CD4-positive, CD25-positive, alpha-beta regulatory T cell (primary cell): ENCODE data around the gene RPL26. TPM values are rescaled to one million over a fixed set of nuclear protein-coding genes. Genes with fewer than 3 reads are reported as not detected.
"Not testable (repeated sequence)": the region's sequence is repeated elsewhere in the genome, so short reads cannot be mapped to it uniquely, and the experiment has no call there.

Experiments used
- ATAC-seq, 2 donors: fragments of 150-1000 bp; cut with Tn5 transposase; one replicate each; pipeline ENCODE4 v1.10.0; 2021; ENCODE audit warnings: low read depth in 2 of 2, moderate number of reproducible peaks in 2 of 2, moderate library complexity in 1 of 2
- DNase-seq, 3 donors: peaks; one replicate each; pipeline versions ENCODE4 v3.0.0 to v3.0.0-alpha.2; 2012 to 2022; ENCODE audit warnings: mixed read lengths in 1 of 3
- H3K27ac ChIP-seq: one replicate; pipeline ENCODE4 v1.7.0; 2013; ENCODE audit warnings: mild to moderate bottlenecking, low read length; ENCODE audit not compliant: insufficient read depth, poor library complexity, severe bottlenecking
- H3K27me3 ChIP-seq: one replicate; pipeline ENCODE4 v1.7.0; 2013; ENCODE audit warnings: low read length; ENCODE audit not compliant: control insufficient read depth, insufficient read depth
- H3K36me3 ChIP-seq: one replicate; pipeline ENCODE4 v1.7.0; 2013; ENCODE audit warnings: mild to moderate bottlenecking, low read length, moderate library complexity; ENCODE audit not compliant: control insufficient read depth, insufficient read depth
- H3K4me1 ChIP-seq: 2 replicates; pipeline ENCODE4 v1.7.0; 2013; ENCODE audit warnings: mild to moderate bottlenecking, low read length; ENCODE audit not compliant: insufficient read depth, control insufficient read depth, poor library complexity, severe bottlenecking
- H3K4me3 ChIP-seq: one replicate; pipeline ENCODE4 v1.7.0; 2013; ENCODE audit warnings: low read depth, mild to moderate bottlenecking, low read length, moderate library complexity
- H3K9me3 ChIP-seq, 2 experiments: 1 replicate in 1 of 2; 2 replicates in 1 of 2; pipeline ENCODE4 v1.7.0; 2013; ENCODE audit warnings: low read length in 2 of 2, mild to moderate bottlenecking in 1 of 2, moderate library complexity in 1 of 2; ENCODE audit not compliant: control insufficient read depth in 2 of 2
- H3K27ac Mint-ChIP-seq, 3 donors: one replicate each; pipeline ENCODE4 v1.8.0; 2020 to 2022; ENCODE audit warnings: mild to moderate bottlenecking in 3 of 3, mixed read lengths in 3 of 3, moderate library complexity in 2 of 3
- H3K27me3 Mint-ChIP-seq: one replicate; pipeline ENCODE4 v1.8.0; 2022; ENCODE audit warnings: mild to moderate bottlenecking, mixed read lengths
- H3K36me3 Mint-ChIP-seq: one replicate; pipeline ENCODE4 v1.8.0; 2020; ENCODE audit warnings: mixed read lengths
- H3K4me1 Mint-ChIP-seq, 4 donors: one replicate each; pipeline ENCODE4 v1.8.0; 2020 to 2022; ENCODE audit warnings: mixed read lengths in 4 of 4, mild to moderate bottlenecking in 1 of 4
- H3K4me3 Mint-ChIP-seq, 4 donors: one replicate each; pipeline ENCODE4 v1.8.0; 2020 to 2022; ENCODE audit warnings: mild to moderate bottlenecking in 4 of 4, mixed read lengths in 4 of 4, moderate library complexity in 3 of 4
- H3K9me3 Mint-ChIP-seq, 7 donors: one replicate each; pipeline ENCODE4 v1.8.0; 2020 to 2022; ENCODE audit warnings: mixed read lengths in 7 of 7, mild to moderate bottlenecking in 3 of 7, moderate library complexity in 2 of 7
- polyA plus RNA-seq, 4 donors: library from polyadenylated mRNA; unstranded; fragments of 300-500 nt; fragmentation: Illumina TruSeq; gene quantifications; one replicate each; pipeline ENCODE4 v1.2.3, GENCODE V29; 2021
- total RNA-seq: library from RNA; stranded (reverse); gene quantifications from one replicate; pipeline ENCODE4 v1.2.3, GENCODE V29; 2022

Gene RPL26
- total and polyA plus RNA-seq, 5 donors from 2014 or later = 1,483 to 2,192 (median 1,806) TPM

GRCh38 chr17:8373856-8374255 is 9.1 kb downstream of the RPL26 start:
- peaks cover 22% of the 10 kb centered on the region for H3K4me1 ChIP-seq
- ATAC-seq = not testable (repeated sequence)
- peaks cover 29% of the 10 kb centered on the region for H3K36me3 Mint-ChIP-seq

GRCh38 chr17:8372422-8372821 is 10.6 kb downstream of the RPL26 start:
- ATAC-seq (no peak), DNase-seq (no peak)
- no peak overlapping the region for H3K4me3 Mint-ChIP-seq
- peaks cover 0 to 2% (median 0%) of the 10 kb centered on the region in 7 donors for H3K9me3 Mint-ChIP-seq
- H3K36me3 ChIP-seq = peaks cover 24% of the 10 kb centered on the region
- H3K4me1 Mint-ChIP-seq = peaks cover 7 to 40% (median 11%) of the 10 kb centered on the region in 4 donors
- peaks cover 24% of the 10 kb centered on the region for H3K36me3 Mint-ChIP-seq
- no peak overlapping the region for H3K27ac Mint-ChIP-seq
- H3K27me3 Mint-ChIP-seq = no peaks in the 10 kb centered on the region
- no peaks in the 10 kb centered on the region for H3K9me3 ChIP-seq
- no peaks in the 10 kb centered on the region for H3K27me3 ChIP-seq
- H3K27ac ChIP-seq = no peak overlapping the region
- H3K4me1 ChIP-seq = peaks cover 21% of the 10 kb centered on the region
- H3K4me3 ChIP-seq = no peak overlapping the region

More at GRCh38 chr17:8373856-8374255, 9.1 kb downstream of the RPL26 start:
- not testable (repeated sequence) for H3K27ac ChIP-seq, DNase-seq, H3K4me3 Mint-ChIP-seq, H3K9me3 ChIP-seq, H3K9me3 Mint-ChIP-seq, H3K27me3 Mint-ChIP-seq, H3K4me3 ChIP-seq, H3K27ac Mint-ChIP-seq, H3K27me3 ChIP-seq
- peaks cover 12 to 48% (median 20%) of the 10 kb centered on the region in 4 donors for H3K4me1 Mint-ChIP-seq
- peaks cover 37% of the 10 kb centered on the region for H3K36me3 ChIP-seq

GRCh38 chr17:8371786-8372185 is 11.2 kb downstream of the RPL26 start:
- DNase-seq (no peak), ATAC-seq (no peak)
- Histone ChIP-seq H3K36me3 (peaks cover 19% of the 10 kb centered on the region), H3K4me3 (no peak overlapping the region), H3K4me1 (peaks cover 17% of the 10 kb centered on the region), H3K27ac (no peak overlapping the region), H3K27me3 (no peaks in the 10 kb centered on the region), H3K9me3 (no peaks in the 10 kb centered on the region)
- Mint-ChIP-seq H3K4me1 (peaks cover 5 to 34% (median 10%) of the 10 kb centered on the region in 4 donors), H3K9me3 (peaks cover 0 to 2% (median 0%) of the 10 kb centered on the region in 7 donors), H3K27me3 (no peaks in the 10 kb centered on the region), H3K36me3 (peaks cover 21% of the 10 kb centered on the region), H3K27ac (peak overlapping the region in 1 of 3 donors; percentile 42), H3K4me3 (peak overlapping the region in 1 of 4 donors; percentile 58)

- no peak overlapping the region for H3K4me3 Mint-ChIP-seq
- Histone ChIP-seq H3K9me3 (no peaks in the 10 kb centered on the region), H3K27ac (no peak overlapping the region), H3K27me3 (no peaks in the 10 kb centered on the region), H3K4me3 (no peak overlapping the region), H3K36me3 (peaks cover 19% of the 10 kb centered on the region), H3K4me1 (no peaks in the 10 kb centered on the region)
- H3K36me3 Mint-ChIP-seq = peaks cover 21% of the 10 kb centered on the region
- peaks cover 4 to 18% (median 7%) of the 10 kb centered on the region in 4 donors for H3K4me1 Mint-ChIP-seq
- ATAC-seq = no peak
- no peak for DNase-seq
- H3K27ac Mint-ChIP-seq = peak overlapping the region in 1 of 3 donors; percentile 13
- no peaks in the 10 kb centered on the region for H3K27me3 Mint-ChIP-seq
- peaks cover 0 to 2% (median 0%) of the 10 kb centered on the region in 7 donors for H3K9me3 Mint-ChIP-seq
Observed at GRCh38 chr17:8369944-8370343, 13.0 kb downstream of the RPL26 start.

GRCh38 chr17:8368193-8368592 is 14.8 kb downstream of the RPL26 start:
- H3K36me3 Mint-ChIP-seq = peaks cover 21% of the 10 kb centered on the region
- Histone ChIP-seq H3K27ac (no peak overlapping the region), H3K4me1 (no peaks in the 10 kb centered on the region), H3K36me3 (peaks cover 19% of the 10 kb centered on the region), H3K27me3 (no peaks in the 10 kb centered on the region), H3K9me3 (no peaks in the 10 kb centered on the region), H3K4me3 (no peak overlapping the region)
- peaks cover 4 to 14% (median 6%) of the 10 kb centered on the region in 4 donors for H3K4me1 Mint-ChIP-seq
- ATAC-seq (no peak), DNase-seq (no peak)
- H3K27me3 Mint-ChIP-seq = no peaks in the 10 kb centered on the region
- no peak overlapping the region for H3K4me3 Mint-ChIP-seq
- H3K9me3 Mint-ChIP-seq = peaks cover 0 to 2% (median 0%) of the 10 kb centered on the region in 7 donors
- H3K27ac Mint-ChIP-seq = no peak overlapping the region

- no peaks in the 10 kb centered on the region for H3K4me1 ChIP-seq
- H3K36me3 ChIP-seq = peaks cover 15% of the 10 kb centered on the region
- peaks cover 17% of the 10 kb centered on the region for H3K36me3 Mint-ChIP-seq
- ATAC-seq = no peak
- no peak overlapping the region for H3K4me3 Mint-ChIP-seq
- no peaks in the 10 kb centered on the region for H3K27me3 ChIP-seq
- H3K27me3 Mint-ChIP-seq = no peaks in the 10 kb centered on the region
- DNase-seq = no peak
- H3K4me3 ChIP-seq = no peak overlapping the region
- H3K9me3 Mint-ChIP-seq = no peaks in the 10 kb centered on the region
- peaks cover 4 to 11% (median 5%) of the 10 kb centered on the region in 4 donors for H3K4me1 Mint-ChIP-seq
- no peak overlapping the region for H3K27ac Mint-ChIP-seq
- H3K9me3 ChIP-seq = no peaks in the 10 kb centered on the region
- no peak overlapping the region for H3K27ac ChIP-seq
Observed at GRCh38 chr17:8366231-8366630, 16.8 kb downstream of the RPL26 start.

GRCh38 chr17:8365143-8365542 is 17.9 kb downstream of the RPL26 start:
- no peak for ATAC-seq
- Mint-ChIP-seq H3K9me3 (no peaks in the 10 kb centered on the region), H3K27ac (peak overlapping the region in 1 of 3 donors; percentile 90), H3K4me3 (no peak overlapping the region), H3K36me3 (peaks cover 14% of the 10 kb centered on the region), H3K27me3 (no peaks in the 10 kb centered on the region), H3K4me1 (peaks cover 4 to 12% (median 7%) of the 10 kb centered on the region in 4 donors)
- Histone ChIP-seq H3K9me3 (no peaks in the 10 kb centered on the region), H3K27me3 (no peaks in the 10 kb centered on the region), H3K4me1 (no peaks in the 10 kb centered on the region), H3K36me3 (peaks cover 12% of the 10 kb centered on the region), H3K4me3 (no peak overlapping the region), H3K27ac (no peak overlapping the region)
- DNase-seq = no peak

- H3K4me1 ChIP-seq = no peaks in the 10 kb centered on the region
- H3K4me3 ChIP-seq = no peak overlapping the region
- H3K36me3 Mint-ChIP-seq = no peaks in the 10 kb centered on the region
- H3K27me3 ChIP-seq = no peaks in the 10 kb centered on the region
- no peak overlapping the region for H3K27ac ChIP-seq
- no peaks in the 10 kb centered on the region for H3K9me3 ChIP-seq
- H3K4me3 Mint-ChIP-seq = no peak overlapping the region
- DNase-seq (no peak), ATAC-seq (no peak)
- H3K27ac Mint-ChIP-seq = no peak overlapping the region
- no peaks in the 10 kb centered on the region for H3K9me3 Mint-ChIP-seq
- H3K27me3 Mint-ChIP-seq = no peaks in the 10 kb centered on the region
- H3K4me1 Mint-ChIP-seq = peaks cover 3 to 12% (median 8%) of the 10 kb centered on the region in 4 donors
- no peaks in the 10 kb centered on the region for H3K36me3 ChIP-seq
Observed at GRCh38 chr17:8362651-8363332, 20.2 kb downstream of the RPL26 start.
